HTR-8/SVneo (cell line): Measurements from ENCODE around the gene QSOX2.
"Not testable (repeated sequence)": the region's sequence is repeated elsewhere in the genome, so short reads cannot be mapped to it uniquely, and the experiment has no call there.

Experiments
- DNase-seq: peaks from one replicate; pipeline ENCODE4 v3.0.0; 2011; ENCODE audit warnings: low spot score, mixed read lengths; ENCODE audit not compliant: insufficient read length
- FAIRE-seq: peaks from 2 replicates; lab custom pipeline; 2011; peaks lifted over from hg19 to GRCh38; lab: Jason Lieb, UNC

QSOX2 gene

DNA sequence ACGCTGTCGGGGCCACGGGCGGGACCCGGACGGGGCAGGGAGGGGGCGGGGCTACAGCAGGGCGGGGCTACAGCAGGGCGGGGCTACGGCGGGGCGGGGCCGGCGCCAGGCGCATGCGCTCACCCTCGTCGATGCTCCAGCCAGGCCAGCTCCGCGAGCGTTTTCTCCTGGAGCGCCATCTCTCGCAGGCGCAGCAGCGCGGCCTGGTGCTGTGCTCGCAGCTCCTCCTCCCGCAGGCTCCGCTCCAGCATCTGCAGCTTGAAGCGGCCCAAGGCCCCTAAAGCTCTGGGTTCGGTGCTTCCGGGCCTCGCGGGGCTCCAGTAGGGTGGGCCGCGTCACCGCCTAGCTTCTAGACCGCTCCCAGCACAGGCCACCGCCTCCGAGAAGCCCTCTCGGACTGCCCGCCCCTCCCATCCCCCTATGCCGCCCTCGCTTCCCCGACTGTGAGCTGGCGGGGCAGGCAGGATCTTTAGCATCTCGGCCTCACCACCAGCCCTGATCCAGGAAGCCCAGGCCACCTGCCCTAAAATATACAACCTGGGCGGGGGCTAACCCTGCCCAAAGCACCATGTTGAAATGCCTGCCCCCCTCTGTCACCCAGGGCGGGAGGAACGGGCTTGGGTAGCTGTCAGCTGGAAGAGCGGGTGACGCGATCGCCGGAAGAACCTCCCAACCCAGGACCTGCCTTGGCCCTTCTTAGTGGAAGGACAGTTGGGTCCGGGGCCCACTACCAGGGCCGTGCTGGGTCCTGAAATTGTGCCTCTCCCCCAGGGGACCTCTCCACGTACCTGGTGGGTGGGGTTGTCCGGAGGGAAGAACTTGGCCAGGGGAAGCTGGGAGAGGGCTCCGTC is 21.9 kb upstream of the QSOX2 start:
- FAIRE-seq (peak; percentile 28), DNase-seq (peak; percentile 93)

GRCh38 chr9:136266641-136267040 is 21.0 kb upstream of the QSOX2 start:
- not testable (repeated sequence) for DNase-seq, FAIRE-seq

DNA sequence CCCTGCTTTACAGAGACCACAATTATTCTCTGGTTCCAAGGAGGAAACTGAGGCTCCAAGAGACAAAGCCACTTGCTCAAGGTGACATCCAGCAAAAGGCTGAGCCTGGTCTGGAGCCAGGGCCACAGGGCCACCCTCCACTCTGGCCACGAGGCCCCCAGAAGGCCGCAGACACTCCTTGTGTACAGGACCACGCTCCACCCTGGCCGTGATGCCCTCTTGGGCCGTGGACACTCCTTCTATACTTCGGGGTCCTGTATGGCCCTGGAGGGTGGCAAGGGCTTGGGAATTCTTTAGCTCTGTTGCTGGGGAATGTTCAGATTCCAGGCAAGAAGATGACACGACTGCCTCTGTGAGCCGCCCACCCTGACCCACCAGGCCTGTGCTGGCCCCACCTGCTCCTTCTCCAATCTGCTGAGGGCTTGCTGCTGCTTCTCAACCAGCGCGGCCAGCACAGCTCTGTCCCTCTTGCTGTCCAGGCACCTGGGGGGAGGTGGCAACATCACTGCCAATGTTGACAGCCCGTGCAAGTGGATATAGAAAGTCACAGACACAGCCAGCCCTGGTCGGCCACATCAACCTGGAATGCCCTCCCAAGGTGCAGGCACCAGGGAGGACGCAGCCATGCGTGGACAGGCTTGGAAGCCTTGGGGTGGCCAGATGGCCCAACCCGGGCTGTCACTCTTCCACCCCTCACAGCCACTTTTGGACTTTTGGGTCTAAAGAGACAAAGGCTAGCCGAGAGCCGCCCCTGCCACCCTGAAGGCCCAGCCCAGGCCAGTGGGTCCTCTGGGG is 20.1 kb upstream of the QSOX2 start:
- DNase-seq, result no peak
- no peak for FAIRE-seq

- DNase-seq (no peak), FAIRE-seq (no peak)
These were observed 19.1 kb upstream of the QSOX2 start for GRCh38 chr9:136264441-136265405.

DNA sequence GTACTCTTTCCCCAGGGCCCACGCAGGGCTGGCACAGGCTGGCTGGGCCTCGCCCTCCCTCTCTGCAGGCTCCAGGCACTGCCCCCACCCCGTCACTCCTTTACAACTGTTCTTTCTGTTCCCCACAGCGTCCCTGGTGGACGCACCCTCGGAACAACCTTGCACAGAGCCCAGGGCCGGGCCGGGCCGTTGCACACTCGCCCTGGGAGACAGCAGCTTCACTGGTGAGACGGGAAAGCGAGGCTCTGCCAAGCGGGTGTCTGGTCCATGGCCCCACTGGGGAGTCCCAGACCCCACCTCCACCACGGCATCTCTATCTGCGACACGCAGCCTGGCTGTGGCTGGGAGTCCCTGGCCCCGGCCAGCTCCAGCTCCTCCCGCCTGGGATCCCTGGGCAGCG is 18.4 kb upstream of the QSOX2 start:
- FAIRE-seq (no peak), DNase-seq (no peak)

GRCh38 chr9:136262671-136263178 is 17.1 kb upstream of the QSOX2 start:
- DNase-seq (no peak), FAIRE-seq (no peak)

DNA sequence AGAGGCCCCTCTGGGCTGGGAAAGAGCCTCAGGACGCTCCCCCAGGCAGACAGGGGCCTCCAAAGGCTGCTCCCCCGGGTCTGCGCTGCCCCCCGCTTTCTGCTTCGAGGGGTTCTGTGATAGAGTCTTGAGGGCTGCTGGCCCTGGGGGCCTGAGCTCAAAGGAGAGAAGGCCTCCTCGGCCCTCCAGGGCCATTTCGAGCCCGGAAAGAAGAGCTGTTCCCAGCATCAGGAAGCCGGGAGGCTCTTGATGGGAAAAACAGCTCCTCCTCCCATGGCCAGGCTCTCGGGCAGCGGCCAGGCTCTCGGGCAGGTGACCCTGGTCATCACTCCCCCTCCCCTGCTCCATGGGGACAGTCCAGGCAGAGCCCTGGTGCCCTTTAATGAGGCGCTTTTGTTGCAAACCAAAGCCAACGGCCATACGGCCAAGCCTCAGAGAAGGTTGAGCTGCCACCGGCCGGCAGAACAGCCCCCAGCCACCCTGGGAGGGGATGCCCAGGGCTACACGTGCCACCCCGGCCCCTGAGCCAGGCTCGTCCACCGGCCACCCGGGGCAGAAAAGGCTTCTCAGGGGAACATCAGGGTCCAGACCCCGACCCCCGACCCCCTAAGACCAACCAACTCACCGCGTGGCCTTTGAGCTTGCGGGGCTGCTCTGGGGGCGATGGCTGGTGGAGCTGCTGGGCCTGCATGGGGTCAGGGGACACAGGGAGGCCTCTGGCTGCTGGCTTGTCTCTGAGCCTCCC is 16.2 kb upstream of the QSOX2 start:
- no peak for FAIRE-seq
- no peak for DNase-seq

DNA sequence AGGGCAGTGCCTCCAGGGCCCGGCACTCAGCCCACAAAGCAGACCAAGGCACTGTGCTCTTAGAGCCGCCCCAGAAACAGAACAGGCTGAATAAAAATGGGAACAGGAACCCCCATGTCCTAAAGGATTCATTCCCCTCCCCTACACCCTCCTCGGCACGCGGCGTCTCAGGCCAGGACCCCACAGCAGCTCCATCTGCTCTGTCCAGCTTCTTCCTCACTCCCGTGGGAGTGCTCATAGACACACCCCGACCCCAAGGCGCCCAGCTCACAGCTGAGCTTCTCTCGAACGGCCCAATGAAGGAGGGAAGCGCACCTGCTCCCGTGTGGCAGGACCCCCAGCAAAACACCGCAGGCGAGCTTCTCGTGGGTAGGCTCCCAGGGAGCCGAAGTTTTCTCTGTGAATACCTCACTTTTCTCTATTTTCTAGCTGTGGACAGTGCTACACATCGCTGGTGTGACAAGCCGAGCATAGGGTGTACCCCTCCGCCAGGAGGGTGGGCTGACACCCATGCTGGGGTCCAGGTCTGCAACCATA is 15.4 kb upstream of the QSOX2 start:
- DNase-seq (no peak), FAIRE-seq (no peak)

- no peak for FAIRE-seq
- DNase-seq, result no peak
These were observed 14.9 kb upstream of the QSOX2 start for GRCh38 chr9:136260521-136260920.

DNA sequence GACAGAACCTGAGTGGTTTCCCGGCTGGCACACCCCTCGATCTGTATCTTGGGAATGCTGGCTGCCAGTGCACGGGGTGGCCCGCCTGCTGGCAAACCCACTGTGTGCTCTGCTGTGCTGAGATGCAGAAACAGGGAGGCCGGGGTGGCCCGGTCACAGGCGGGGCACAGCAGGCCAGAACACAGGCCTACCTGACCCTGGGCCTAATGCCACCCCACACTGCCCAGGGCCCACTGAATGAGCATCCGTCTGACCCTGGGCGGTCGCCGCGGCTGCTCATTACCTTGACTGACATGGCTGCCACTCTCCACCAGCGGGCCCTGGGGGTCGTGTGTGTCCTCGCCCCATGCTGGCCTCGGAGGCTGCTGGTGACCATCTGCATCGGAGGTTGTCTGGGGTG is 14.2 kb upstream of the QSOX2 start:
- DNase-seq, result no peak
- FAIRE-seq, result no peak

GRCh38 chr9:136259517-136259813 is 13.9 kb upstream of the QSOX2 start:
- DNase-seq (no peak), FAIRE-seq (no peak)

- FAIRE-seq, result no peak
- no peak for DNase-seq
These were observed 13.3 kb upstream of the QSOX2 start for GRCh38 chr9:136258786-136259516.

GRCh38 chr9:136258299-136258625 is 12.7 kb upstream of the QSOX2 start:
- FAIRE-seq, result no peak
- DNase-seq, result no peak

- FAIRE-seq, result no peak
- no peak for DNase-seq
These were observed 12.0 kb upstream of the QSOX2 start for GRCh38 chr9:136257381-136258298.

GRCh38 chr9:136255896-136256890 is 10.6 kb upstream of the QSOX2 start:
- FAIRE-seq (no peak), DNase-seq (no peak)

DNA sequence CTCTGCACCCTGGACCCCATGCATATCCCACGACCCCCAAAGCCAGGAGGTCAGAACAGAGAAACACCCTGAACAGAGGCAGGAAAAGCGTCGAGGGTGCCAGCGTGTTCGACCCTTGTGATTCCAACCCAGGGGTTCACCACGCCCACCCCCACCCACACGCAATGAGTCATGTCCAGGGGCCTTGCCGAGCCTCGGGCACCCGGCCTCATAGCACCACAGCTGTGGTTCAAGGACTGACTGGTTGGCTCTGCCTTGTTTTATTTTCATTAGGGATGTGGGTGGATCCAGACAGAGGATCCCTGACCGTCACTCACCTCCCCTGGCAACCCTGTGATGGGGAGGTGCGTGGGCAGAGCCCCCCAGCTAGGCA is 9.5 kb upstream of the QSOX2 start:
- FAIRE-seq (no peak), DNase-seq (peak; percentile 43)
